ENCODE data around the gene TCF23. TPM values are rescaled to one million over a fixed set of nuclear protein-coding genes. Genes with fewer than 3 reads are reported as not detected.
A peak's percentile ranks its signal among the peaks of the same experiment; 100 is the strongest.

The TCF23 gene
- total RNA-seq, 4 donors from 2014 or later, result not detected

DNA sequence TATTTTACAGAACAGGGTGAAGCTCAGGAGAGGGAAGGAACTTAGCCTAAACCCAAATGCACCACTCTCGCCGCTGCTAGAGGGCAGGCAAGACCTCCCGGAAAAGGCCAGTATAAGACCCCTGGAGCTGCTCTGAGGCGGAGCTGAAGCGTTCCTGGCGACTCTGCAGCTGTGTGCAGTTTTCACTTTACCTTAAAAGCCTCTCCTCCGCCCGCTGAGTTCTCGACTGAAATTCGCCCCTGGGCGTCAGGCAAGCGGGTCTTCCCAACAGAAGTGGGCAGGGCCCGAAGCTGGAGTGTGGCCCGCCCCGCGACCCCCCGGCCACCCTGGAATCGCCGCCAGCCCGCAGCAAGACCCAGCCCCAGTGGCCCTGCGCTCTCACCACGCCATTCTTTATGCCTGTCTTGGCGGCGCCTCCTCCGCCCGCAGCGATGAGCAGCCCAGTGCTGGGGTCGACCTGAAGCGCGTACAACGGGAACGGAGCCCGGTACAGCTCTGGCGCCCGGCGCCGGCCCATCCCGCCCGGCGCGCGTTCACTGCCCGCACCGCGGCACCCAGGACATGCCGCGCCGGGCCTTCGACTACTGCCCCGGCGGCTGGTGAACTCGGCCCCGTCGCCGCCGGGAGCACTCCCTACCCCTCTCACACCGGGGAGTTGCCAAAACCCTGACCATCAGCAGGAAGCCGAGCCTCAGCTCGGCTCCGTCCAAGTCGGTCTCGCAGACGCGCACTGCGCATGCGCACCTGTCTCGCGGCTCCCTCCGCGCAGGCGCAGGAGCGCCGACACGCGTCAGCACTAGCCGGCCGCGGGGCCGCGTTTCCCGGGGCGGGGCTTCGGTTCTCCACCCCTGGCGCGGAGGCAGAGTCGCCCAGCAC is 14.7 kb upstream of the TCF23 start, which contains the start of gene PREB:
Gene PREB, minus strand, starts transcription at position 732 of the 876 bp plus-strand sequence. Its CDS starts 215 bp downstream, at position 517.
- TF ChIP-seq POLR2A (IDR thresholded peaks at IDR 0.05), result no peak
- TF ChIP-seq, protein P1, sequence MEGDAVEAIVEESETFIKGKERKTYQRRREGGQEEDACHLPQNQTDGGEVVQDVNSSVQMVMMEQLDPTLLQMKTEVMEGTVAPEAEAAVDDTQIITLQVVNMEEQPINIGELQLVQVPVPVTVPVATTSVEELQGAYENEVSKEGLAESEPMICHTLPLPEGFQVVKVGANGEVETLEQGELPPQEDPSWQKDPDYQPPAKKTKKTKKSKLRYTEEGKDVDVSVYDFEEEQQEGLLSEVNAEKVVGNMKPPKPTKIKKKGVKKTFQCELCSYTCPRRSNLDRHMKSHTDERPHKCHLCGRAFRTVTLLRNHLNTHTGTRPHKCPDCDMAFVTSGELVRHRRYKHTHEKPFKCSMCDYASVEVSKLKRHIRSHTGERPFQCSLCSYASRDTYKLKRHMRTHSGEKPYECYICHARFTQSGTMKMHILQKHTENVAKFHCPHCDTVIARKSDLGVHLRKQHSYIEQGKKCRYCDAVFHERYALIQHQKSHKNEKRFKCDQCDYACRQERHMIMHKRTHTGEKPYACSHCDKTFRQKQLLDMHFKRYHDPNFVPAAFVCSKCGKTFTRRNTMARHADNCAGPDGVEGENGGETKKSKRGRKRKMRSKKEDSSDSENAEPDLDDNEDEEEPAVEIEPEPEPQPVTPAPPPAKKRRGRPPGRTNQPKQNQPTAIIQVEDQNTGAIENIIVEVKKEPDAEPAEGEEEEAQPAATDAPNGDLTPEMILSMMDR (IDR thresholded peaks at IDR 0.05), result no peak
- peak within 1 kb of the TSS; percentile 80 for H3K4me3 ChIP-seq (ENCODE audit: low read depth, poor library complexity, severe bottlenecking)
- WGBS, 2 donors, result 0 to 1% methylated on average over 46 to 70 of the region's 86 CpGs
- intact Hi-C loops (cut with DNase I; ENCODE audit: low total_unique reads), result no loop called here
- DNase-seq (ENCODE audit: low spot score in 2 of 2), result peak; percentile 93 to 99

DNA sequence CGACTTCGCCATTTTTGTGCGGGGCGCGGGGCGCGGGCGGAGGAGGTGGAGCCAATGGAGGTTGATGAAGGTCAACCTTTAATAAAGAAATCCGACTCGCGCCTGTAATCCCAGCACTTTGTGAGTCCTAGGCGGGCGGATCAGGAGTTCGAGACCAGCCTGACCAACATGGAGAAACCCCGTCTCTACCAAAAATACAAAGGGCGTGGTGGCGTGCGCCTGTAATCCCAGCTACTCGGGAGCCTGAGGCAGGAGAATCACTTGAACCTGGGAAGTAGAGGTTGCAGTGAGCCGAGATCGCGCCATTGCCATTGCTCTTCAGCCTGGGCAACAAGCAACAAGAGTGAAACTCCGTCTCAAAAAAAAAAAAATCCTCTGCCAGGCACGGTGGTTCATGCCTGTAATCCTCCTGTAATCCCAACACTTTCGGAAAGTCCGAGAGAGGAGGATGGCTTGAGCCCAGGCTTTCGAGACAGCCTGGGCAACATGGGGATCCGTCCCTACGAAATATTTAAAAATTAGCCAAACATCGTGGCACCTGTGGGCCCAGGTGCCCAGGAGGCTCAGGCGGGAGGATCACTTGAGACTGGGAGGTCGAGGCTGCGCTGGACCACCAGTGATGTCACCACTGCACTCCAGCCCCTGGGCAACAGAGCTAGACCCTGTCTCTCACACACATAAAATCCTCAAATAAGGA is 13.9 kb upstream of the TCF23 start:
- no peak for DNase-seq (ENCODE audit: low spot score in 2 of 2)
- WGBS, 2 donors, result 51 to 54% methylated on average over 32 to 33 of the region's 33 CpGs
- intact Hi-C loops (cut with DNase I; ENCODE audit: low total_unique reads), result no loop called here
- no peak overlapping the region for H3K4me3 ChIP-seq (ENCODE audit: low read depth, poor library complexity, severe bottlenecking)
- no peak for TF ChIP-seq POLR2A (IDR thresholded peaks at IDR 0.05)
- TF ChIP-seq, protein P1 (IDR thresholded peaks at IDR 0.05), result no peak

- no peak overlapping the region for H3K4me3 ChIP-seq (ENCODE audit: low read depth, poor library complexity, severe bottlenecking)
- no peak for DNase-seq (ENCODE audit: low spot score in 2 of 2)
- TF ChIP-seq, protein P1 (IDR thresholded peaks at IDR 0.05), result no peak
- TF ChIP-seq POLR2A (IDR thresholded peaks at IDR 0.05), result no peak
- intact Hi-C loops (cut with DNase I; ENCODE audit: low total_unique reads), result no loop called here
- whole genome bisulfite sequencing, 2 donors, result 77 to 81% methylated on average over 12 of the region's 12 CpGs
These were observed 13.3 kb upstream of the TCF23 start for GRCh38 chr2:27135478-27135955.

DNA sequence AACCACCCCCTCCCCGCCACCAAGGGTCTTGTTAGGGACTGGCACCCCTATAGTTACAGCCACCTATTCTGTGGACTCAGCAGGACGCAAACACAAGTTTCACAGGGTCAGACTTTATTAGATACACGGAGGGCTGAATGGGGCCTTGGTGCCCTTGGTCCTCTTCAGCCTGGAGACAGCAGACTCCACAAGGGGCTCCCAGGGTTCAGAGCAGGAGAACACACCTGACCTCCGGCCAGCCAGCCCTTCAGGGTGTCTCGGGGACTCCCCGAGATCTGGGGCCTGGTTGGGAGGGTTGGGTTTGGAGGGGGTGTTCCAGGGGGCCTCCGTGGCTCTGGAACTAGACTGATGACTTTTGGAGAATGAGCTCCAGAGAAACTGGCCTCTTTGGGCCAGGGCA is 12.1 kb upstream of the TCF23 start:
- TF ChIP-seq, protein P1 (IDR thresholded peaks at IDR 0.05), result no peak
- TF ChIP-seq POLR2A (IDR thresholded peaks at IDR 0.05), result no peak
- WGBS, 2 donors, result 95 to 100% methylated on average over 7 of the region's 7 CpGs
- H3K4me3 ChIP-seq (ENCODE audit: low read depth, poor library complexity, severe bottlenecking), result no peak overlapping the region
- intact Hi-C loops (cut with DNase I; ENCODE audit: low total_unique reads), result no loop called here
- no peak for DNase-seq (ENCODE audit: low spot score in 2 of 2)

- TF ChIP-seq, protein P1 (IDR thresholded peaks at IDR 0.05), result no peak
- TF ChIP-seq POLR2A (IDR thresholded peaks at IDR 0.05), result no peak
These were observed 11.4 kb upstream of the TCF23 start for GRCh38 chr2:27137322-27137935.

More at GRCh38 chr2:27137322-27137935, 11.4 kb upstream of the TCF23 start:
- no peak overlapping the region for H3K4me3 ChIP-seq (ENCODE audit: low read depth, poor library complexity, severe bottlenecking)
- no peak for DNase-seq (ENCODE audit: low spot score in 2 of 2)
- intact Hi-C loops (cut with DNase I; ENCODE audit: low total_unique reads), result no loop called here
- WGBS, 2 donors, result 92 to 96% methylated on average over 20 to 21 of the region's 21 CpGs

Measured in lower leg skin (tissue), 4 donors.